Caki2 (cell line): Measurements from ENCODE around the gene C4B. TPM values are rescaled to one million over a fixed set of nuclear protein-coding genes. Genes with fewer than 3 reads are reported as not detected.
"Not testable (repeated sequence)": the region's sequence is repeated elsewhere in the genome, so short reads cannot be mapped to it uniquely, and the experiment has no call there.

Experiments used
- DNase-seq: peaks from one replicate; pipeline ENCODE4 v3.0.0-alpha.2; 2015; ENCODE audit warnings: low read depth
- in situ Hi-C: cut with HindIII; loops from 2 replicates; pipeline ENCODE4 v1.10.0; 2016; ENCODE audit warnings: low sequenced_read_pairs, low pct_unique_long_range_greater_than_20kb, mixed read lengths
- total RNA-seq: library from RNA; depleted of rRNA; stranded (reverse); fragments of >200 nt; shearing (Covaris generic); gene quantifications from 2 replicates; pipeline ENCODE4 v1.2.3, GENCODE V29; 2014; ENCODE audit warnings: low replicate concordance; rRNA removed

C4B gene
- total RNA-seq: not detected in 2 replicates

- in situ Hi-C loops, DNase-seq: not testable (repeated sequence)
These were observed at the start of gene C4B for GRCh38 chr6:32014547-32014946. Gene C4B (plus strand): TSS chr6:32014795. CDS start chr6:32014846, 51 bp downstream.

GRCh38 chr6:31965700-31966099 lies 48.9 kb upstream of the C4B start:
- DNase-seq: no peak
- in situ Hi-C loops: no loop called here

GRCh38 chr6:31966506-31966905 lies 48.1 kb upstream of the C4B start:
- in situ Hi-C loops: no loop called here
- DNase-seq: no peak

GRCh38 chr6:31966997-31967925 lies 47.3 kb upstream of the C4B start:
- in situ Hi-C loops: no loop called here
- no peak for DNase-seq

- DNase-seq: no peak
- in situ Hi-C loops: no loop called here
These were observed 46.7 kb upstream of the C4B start for GRCh38 chr6:31967926-31968320.

- in situ Hi-C loops: no loop called here
- no peak for DNase-seq
These were observed 46.3 kb upstream of the C4B start for GRCh38 chr6:31968326-31968725.

GRCh38 chr6:31968791-31969711 lies 45.5 kb upstream of the C4B start:
- DNase-seq: no peak
- in situ Hi-C loops: no loop called here

GRCh38 chr6:31969712-31970603 lies 44.6 kb upstream of the C4B start:
- no peak for DNase-seq
- in situ Hi-C loops: no loop called here

- no peak for DNase-seq
- in situ Hi-C loops: no loop called here
These were observed 43.9 kb upstream of the C4B start for GRCh38 chr6:31970604-31971271.

GRCh38 chr6:31971279-31971992 lies 43.2 kb upstream of the C4B start:
- in situ Hi-C loops: no loop called here
- no peak for DNase-seq

- DNase-seq: peak; percentile 100
- in situ Hi-C loops: no loop called here
These were observed 42.4 kb upstream of the C4B start, which contains the start of gene DXO for GRCh38 chr6:31971993-31972708. Gene DXO (minus strand): TSS chr6:31972138. CDS start chr6:31971675, 463 bp downstream.

GRCh38 chr6:31972709-31973350 lies 41.8 kb upstream of the C4B start:
- in situ Hi-C loops: no loop called here
- DNase-seq: peak; percentile 38

GRCh38 chr6:31976065-31976464 lies 38.5 kb upstream of the C4B start:
- DNase-seq, in situ Hi-C loops: not testable (repeated sequence)

GRCh38 chr6:31977816-31978431 lies 36.7 kb upstream of the C4B start:
- DNase-seq: no peak
- in situ Hi-C loops: no loop called here

GRCh38 chr6:31978831-31979230 lies 35.8 kb upstream of the C4B start:
- no peak for DNase-seq
- in situ Hi-C loops: no loop called here
